ENCODE results near the gene MT1E.

GRCh38 chr16:56669005-56669839 lies 43.6 kb downstream of the MT1E start, which contains the start of gene MT1H:
- TF ChIP-seq POLR2A (IDR thresholded peaks at IDR 0.05) (no peak), CTCF (IDR thresholded peaks at IDR 0.05) (no peak), POLR2AphosphoS5 (IDR thresholded peaks at IDR 0.05) (no peak), EP300 (IDR thresholded peaks at IDR 0.05) (no peak)
